NT2/D1 (cell line): ENCODE measurements around the gene SERPINE1.
A peak's percentile ranks its signal among the peaks of the same experiment; 100 is the strongest.

ENCODE experiments used
- DNase-seq: peaks from one replicate; pipeline ENCODE4 v3.0.0-alpha.2; 2011; ENCODE audit warnings: low read depth, low spot score
- H3K27me3 ChIP-seq: 2 replicates; pipeline ENCODE4 v1.6.0; 2011; ENCODE audit warnings: mild to moderate bottlenecking; ENCODE audit not compliant: insufficient read length, insufficient read depth
- H3K36me3 ChIP-seq: 2 replicates; pipeline ENCODE4 v1.6.1; 2011; ENCODE audit warnings: mild to moderate bottlenecking, low read length, mixed read lengths; ENCODE audit not compliant: insufficient read depth, insufficient read length
- H3K4me1 ChIP-seq: 2 replicates; pipeline ENCODE4 v1.5.1; 2011; ENCODE audit not compliant: insufficient read depth, insufficient read length
- H3K4me3 ChIP-seq: 2 replicates; pipeline ENCODE4 v1.5.1; 2011; ENCODE audit warnings: low read depth; ENCODE audit not compliant: insufficient read length
- H3K9ac ChIP-seq: 2 replicates; pipeline ENCODE4 v1.6.0; 2011; ENCODE audit warnings: low read depth; ENCODE audit not compliant: insufficient read length
- H3K9me3 ChIP-seq: 2 replicates; pipeline ENCODE4 v1.5.1; 2011; ENCODE audit warnings: mild to moderate bottlenecking, low read length; ENCODE audit not compliant: insufficient read depth
- SUZ12 ChIP-seq: IDR thresholded peaks from 2 replicates; pipeline ENCODE4 v1.6.1; 2011; ENCODE audit not compliant: insufficient read length, insufficient read depth; ENCODE audit errors: extremely low read depth
- YY1 ChIP-seq: IDR thresholded peaks from 2 replicates; pipeline ENCODE4 v1.6.1; 2011; ENCODE audit not compliant: insufficient read length, insufficient read depth
- ZNF274 ChIP-seq: IDR thresholded peaks from 2 replicates; pipeline ENCODE4 v1.6.1; 2011; ENCODE audit warnings: mild to moderate bottlenecking, low read depth, low read length

Gene SERPINE1

GRCh38 chr7:101161692-101162471, 35.0 kb downstream of the SERPINE1 start:
- peaks cover 18% of the 10 kb centered on the region for H3K4me1 ChIP-seq
- no peak for DNase-seq
- no peak for TF ChIP-seq YY1
- no peak for TF ChIP-seq SUZ12
- TF ChIP-seq ZNF274 = no peak
- H3K4me3 ChIP-seq = peak overlapping the region; percentile 32
- peaks cover 9% of the 10 kb centered on the region for H3K27me3 ChIP-seq
- peaks cover 32% of the 10 kb centered on the region for H3K36me3 ChIP-seq
- no peaks in the 10 kb centered on the region for H3K9me3 ChIP-seq
- peak overlapping the region; percentile 64 for H3K9ac ChIP-seq

GRCh38 chr7:101162551-101163278, 35.8 kb downstream of the SERPINE1 start:
- TF ChIP-seq SUZ12 = no peak
- TF ChIP-seq YY1 = no peak
- no peak for TF ChIP-seq ZNF274
- Histone ChIP-seq H3K9ac (peak overlapping the region; percentile 74), H3K36me3 (peaks cover 24% of the 10 kb centered on the region), H3K4me1 (peaks cover 18% of the 10 kb centered on the region), H3K4me3 (peak overlapping the region; percentile 50), H3K27me3 (peaks cover 14% of the 10 kb centered on the region), H3K9me3 (no peaks in the 10 kb centered on the region)
- DNase-seq = no peak

- peaks cover 18% of the 10 kb centered on the region for H3K4me1 ChIP-seq
- H3K9me3 ChIP-seq = no peaks in the 10 kb centered on the region
- peaks cover 17% of the 10 kb centered on the region for H3K36me3 ChIP-seq
- H3K4me3 ChIP-seq = peak overlapping the region; percentile 66
- peaks cover 22% of the 10 kb centered on the region for H3K27me3 ChIP-seq
- TF ChIP-seq ZNF274 = no peak
- no peak for TF ChIP-seq YY1
- DNase-seq = no peak
- H3K9ac ChIP-seq = peak overlapping the region; percentile 85
These were observed 36.6 kb downstream of the SERPINE1 start for GRCh38 chr7:101163279-101164070.

GRCh38 chr7:101164071-101164840, 37.4 kb downstream of the SERPINE1 start:
- peaks cover 11% of the 10 kb centered on the region for H3K36me3 ChIP-seq
- no peaks in the 10 kb centered on the region for H3K9me3 ChIP-seq
- peak overlapping the region; percentile 66 for H3K4me3 ChIP-seq
- peaks cover 15% of the 10 kb centered on the region for H3K4me1 ChIP-seq
- no peak for DNase-seq
- H3K9ac ChIP-seq = peak overlapping the region; percentile 85
- peaks cover 30% of the 10 kb centered on the region for H3K27me3 ChIP-seq
- TF ChIP-seq ZNF274 (no peak), SUZ12 (no peak), YY1 (no peak)

DNA sequence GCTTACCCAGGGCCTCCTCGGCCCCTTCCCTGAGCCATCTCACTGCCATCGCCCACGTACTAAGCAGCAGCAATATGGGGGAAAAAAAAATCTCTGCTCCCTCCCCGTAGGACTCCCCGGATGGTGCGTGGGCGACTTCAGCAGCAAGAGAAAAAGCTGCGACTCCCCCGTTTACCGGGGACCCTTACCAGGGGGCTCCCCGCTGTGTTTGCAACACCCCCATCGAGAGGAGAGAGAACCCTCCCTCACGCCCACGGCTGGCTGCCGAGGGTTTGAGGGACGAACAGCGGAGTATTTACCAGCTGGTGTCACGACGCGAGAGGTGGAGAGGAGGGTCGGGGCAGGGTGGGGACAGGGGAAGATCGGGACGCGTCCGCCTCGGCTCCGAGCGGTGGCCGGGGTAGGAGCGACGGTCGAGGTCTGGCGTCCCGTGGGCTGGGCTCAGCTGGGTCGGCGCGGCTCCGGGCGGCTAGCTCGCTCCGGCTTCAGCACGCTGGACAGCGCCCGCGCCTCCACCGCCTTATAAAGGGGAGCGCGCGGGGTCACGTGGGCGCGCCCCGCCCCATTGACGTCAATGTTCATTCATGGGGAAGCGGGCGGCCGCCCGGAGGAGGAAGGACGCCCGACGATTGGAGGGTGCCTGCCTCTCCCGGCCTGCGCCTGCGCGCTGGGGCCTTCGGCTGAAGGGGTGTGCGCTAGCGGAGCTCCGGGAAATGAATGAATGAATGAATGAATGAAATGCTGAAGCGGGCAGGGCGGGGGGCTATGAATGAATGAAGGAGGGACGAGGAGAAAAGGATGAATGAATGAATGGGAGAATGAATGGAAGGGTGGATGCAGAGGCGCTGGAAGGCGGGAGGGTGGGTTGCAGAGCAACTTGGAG, 38.4 kb downstream of the SERPINE1 start, which contains the start of gene VGF:
Gene VGF, minus strand, starts transcription at position 495 of the 883 bp plus-strand sequence. CDS start 726 bp downstream, outside the sequence.
- peak within 1 kb of the TSS; percentile 85 for H3K9ac ChIP-seq
- no peak for TF ChIP-seq ZNF274
- TF ChIP-seq YY1 = no peak
- no peak for TF ChIP-seq SUZ12
- DNase-seq = peak; percentile 90

More for the DNA sequence above, 38.4 kb downstream of the SERPINE1 start, which contains the start of gene VGF:
- Histone ChIP-seq H3K4me3 (peak within 1 kb of the TSS; percentile 66), H3K4me1 (peaks cover 13% of the 10 kb centered on the region), H3K27me3 (peaks cover 40% of the 10 kb centered on the region), H3K9me3 (no peaks in the 10 kb centered on the region), H3K36me3 (peaks cover 2% of the 10 kb centered on the region)
